Esophagus muscularis mucosa (tissue), 3 donors: Measurements from ENCODE around the gene KLHL26.

Experiments used
- EP300 ChIP-seq: sonication (generic); formaldehyde crosslinking; IDR thresholded peaks from one replicate; pipeline ENCODE4 v1.6.1; 2017; ENCODE audit warnings: antibody characterized with exemption
- POLR2AphosphoS5 ChIP-seq, 2 donors: sonication (generic); formaldehyde crosslinking; IDR thresholded peaks; one replicate each; pipeline ENCODE4 v1.6.1; 2017; ENCODE audit warnings: antibody characterized with exemption in 2 of 2

- TF ChIP-seq EP300: no peak
- no peak for TF ChIP-seq POLR2AphosphoS5 (IDR thresholded peaks at IDR 0.05)
Measured at GRCh38 chr19:18662972-18663732, 26.3 kb downstream of the KLHL26 start.
